ENCODE results near the gene THY1.
A peak's percentile ranks its signal among the peaks of the same experiment; 100 is the strongest.
"Not testable (repeated sequence)": the region's sequence is repeated elsewhere in the genome, so short reads cannot be mapped to it uniquely, and the experiment has no call there.

THY1 gene

GRCh38 chr11:119418759-119419158 is 4.2 kb downstream of the THY1 start:
- DNase-seq, result no peak

GRCh38 chr11:119417726-119418540 is 5.0 kb downstream of the THY1 start:
- DNase-seq, result peak in 2 of 51 donors; percentile 7 to 62

DNA sequence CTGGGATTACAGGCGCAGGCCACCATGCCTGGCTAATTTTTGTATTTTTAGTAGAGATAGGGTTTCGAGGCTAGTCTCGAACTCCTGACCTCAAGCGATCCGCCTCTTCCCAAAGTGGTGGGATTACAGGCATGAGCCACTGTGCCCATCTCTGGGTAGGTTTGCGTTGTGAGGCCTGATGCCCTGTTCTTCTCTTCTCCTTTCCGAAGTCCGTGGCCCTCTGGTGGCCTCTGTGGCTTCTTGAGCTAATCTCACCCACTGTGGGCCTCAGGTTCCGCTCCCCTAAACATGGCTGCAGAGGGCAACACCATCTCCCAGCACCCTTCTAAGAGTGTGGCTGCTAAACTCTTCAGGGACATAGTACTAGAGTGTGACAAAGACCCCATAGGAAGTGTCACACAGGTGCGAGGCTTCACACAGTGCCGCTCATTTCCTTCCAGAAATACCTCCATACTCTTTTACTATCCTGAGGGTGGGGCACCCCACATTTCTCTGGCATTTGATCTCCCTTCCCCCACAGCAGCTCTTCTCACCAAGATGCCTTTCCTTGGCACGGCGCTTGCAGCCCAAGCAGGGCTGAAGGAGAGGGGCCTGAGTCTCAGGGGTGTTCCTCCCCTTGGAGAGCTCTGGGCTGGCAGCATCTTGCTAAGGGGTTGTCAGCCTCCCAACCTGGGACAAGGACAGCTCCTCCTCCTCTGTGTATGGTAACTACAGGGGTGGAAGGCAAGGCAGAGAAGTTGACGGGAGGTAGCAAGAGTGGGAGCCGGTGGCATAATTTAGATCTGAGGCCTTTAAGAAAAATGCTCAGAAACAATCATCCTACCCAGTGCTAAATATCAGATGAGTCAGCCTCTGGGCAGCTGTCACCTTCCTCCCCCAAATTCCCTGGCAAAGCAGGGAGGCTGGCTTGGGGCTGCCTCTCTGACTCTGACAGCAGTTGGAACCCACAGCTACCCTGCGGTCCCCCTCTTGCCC is 6.1 kb downstream of the THY1 start:
- peak in 2 of 51 donors; percentile 74 to 77 for DNase-seq

- DNase-seq, result no peak
Measured at GRCh38 chr11:119415966-119416365, 7.0 kb downstream of the THY1 start.

GRCh38 chr11:119415517-119415916 is 7.5 kb downstream of the THY1 start:
- no peak for DNase-seq

DNA sequence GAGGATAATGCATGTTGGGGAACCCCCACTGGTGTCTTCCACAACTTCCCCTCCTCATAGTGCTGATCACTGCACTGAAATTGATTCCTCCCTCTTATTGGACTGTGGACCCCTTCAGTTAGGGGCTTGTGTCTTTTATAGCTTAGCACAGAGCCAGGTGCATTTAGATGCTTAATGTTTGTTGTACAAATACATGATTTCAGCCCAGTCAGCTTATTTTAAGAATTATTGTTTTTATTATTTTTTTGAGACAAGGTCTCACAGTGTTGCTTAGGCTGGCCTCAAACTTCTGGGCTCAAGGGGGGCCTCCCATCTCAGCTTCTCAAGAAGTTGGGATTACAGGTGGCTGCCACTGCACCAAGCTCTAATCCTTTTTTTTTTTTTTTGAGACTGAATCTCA is 8.2 kb downstream of the THY1 start:
- DNase-seq, result no peak

- no peak for DNase-seq
Measured at GRCh38 chr11:119414321-119414720, 8.7 kb downstream of the THY1 start.

- DNase-seq, result no peak
Measured at GRCh38 chr11:119412072-119412471, 10.9 kb downstream of the THY1 start.

DNA sequence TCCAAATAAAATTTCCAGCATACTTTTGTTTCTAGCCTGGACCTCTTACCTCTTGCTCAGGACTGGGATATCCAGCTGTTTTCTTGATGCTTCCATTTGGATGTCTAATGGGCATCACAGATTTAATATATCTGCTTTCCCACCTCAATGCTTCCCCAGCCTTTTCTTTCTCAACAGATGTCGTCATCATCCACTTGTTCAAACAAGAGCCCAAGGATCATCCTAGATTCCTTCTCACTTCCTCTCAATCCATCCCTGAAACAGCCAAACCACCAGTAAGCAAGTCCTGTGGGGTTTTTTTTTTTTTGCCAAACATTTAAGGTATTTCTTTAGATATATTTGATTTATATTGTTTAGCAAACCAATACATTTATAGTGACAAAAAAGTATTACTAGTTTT is 12.5 kb downstream of the THY1 start:
- no peak for DNase-seq

DNA sequence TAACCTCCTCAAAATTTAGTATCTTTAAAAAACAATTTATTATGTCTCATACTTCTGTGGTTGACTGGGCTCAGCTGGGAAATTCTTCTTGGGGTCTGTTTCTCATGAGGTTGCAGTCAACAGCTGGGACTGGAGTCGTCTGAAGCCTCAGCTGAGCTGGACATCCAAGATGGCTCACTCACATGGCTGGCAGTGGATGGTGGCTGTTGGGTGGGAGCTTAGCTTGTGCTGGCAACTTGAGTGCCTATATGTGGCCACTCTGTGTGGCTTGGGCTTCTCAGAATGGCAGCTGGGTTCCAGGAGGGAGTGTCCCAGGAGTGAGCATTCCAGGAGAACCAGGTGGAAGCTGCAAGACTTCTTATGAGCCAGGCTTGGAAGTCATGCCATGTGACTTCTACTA is 13.2 kb downstream of the THY1 start:
- no peak for DNase-seq

- DNase-seq, result no peak
Measured at GRCh38 chr11:119406005-119406404, 17.0 kb downstream of the THY1 start.

GRCh38 chr11:119405448-119405847 is 17.5 kb downstream of the THY1 start:
- DNase-seq, result not testable (repeated sequence)

DNA sequence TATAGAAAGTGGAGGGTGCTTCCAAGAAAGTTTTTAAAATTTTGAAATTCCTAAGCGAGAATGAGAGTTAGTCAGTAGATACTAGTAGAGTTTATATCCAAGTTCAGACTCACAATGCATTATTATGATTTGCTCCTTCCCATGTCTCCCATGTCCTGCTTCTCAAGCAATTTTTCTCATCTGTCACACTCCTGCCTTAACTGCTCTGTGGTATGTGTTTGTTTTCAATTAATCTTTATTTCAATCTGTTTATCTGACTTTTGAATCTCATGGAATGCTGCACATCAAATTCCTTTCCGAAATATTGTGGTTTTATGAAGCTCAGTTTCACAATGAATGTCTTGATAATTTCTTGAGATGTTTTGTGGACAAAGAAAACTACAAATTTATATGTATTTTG is 18.1 kb downstream of the THY1 start:
- DNase-seq, result no peak

- DNase-seq, result no peak
Measured at GRCh38 chr11:119403021-119403420, 20.0 kb downstream of the THY1 start.

- DNase-seq, result no peak
Measured at GRCh38 chr11:119402470-119402869, 20.5 kb downstream of the THY1 start.

DNA sequence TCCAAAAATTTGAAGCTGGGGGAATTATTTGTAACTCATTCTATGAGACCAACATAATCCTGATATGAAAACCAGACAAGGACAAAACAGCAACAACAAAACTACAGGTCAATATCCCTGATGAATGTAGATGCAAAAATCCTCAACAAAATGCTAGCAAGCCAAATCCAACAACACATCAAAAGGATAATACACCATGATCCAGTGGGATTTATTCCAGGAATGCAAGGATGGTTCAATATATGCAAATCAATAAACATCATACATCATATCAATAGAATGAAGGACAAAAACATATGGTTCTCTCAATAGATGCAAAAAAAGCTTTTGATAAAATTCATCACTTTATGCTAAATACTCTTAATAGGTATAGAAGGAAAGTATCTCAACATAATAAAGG is 22.1 kb downstream of the THY1 start:
- no peak for DNase-seq

GRCh38 chr11:119397740-119398139 is 25.2 kb downstream of the THY1 start:
- no peak for DNase-seq

- no peak for DNase-seq
Measured at GRCh38 chr11:119396835-119397234, 26.1 kb downstream of the THY1 start.

DNA sequence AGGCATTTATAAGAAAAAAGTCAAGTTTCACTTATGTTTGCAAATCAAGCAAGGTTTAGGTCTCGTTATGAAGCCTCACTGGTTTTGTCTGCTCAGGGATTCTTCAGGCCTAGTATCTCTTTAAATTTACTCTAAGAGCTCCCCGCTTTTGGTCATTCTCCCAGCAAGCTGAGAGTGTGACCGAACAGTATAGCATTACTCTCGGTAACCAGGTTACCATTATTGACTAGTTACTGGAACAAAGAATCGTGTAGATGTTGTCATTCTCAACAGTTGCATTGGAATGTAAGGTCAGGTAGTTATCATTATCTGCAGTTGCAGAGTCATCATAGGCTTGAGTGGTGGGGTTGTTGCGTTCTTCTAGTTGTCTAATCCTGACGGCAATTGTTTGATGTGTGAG is 31.7 kb downstream of the THY1 start:
- DNase-seq, result no peak

DNA sequence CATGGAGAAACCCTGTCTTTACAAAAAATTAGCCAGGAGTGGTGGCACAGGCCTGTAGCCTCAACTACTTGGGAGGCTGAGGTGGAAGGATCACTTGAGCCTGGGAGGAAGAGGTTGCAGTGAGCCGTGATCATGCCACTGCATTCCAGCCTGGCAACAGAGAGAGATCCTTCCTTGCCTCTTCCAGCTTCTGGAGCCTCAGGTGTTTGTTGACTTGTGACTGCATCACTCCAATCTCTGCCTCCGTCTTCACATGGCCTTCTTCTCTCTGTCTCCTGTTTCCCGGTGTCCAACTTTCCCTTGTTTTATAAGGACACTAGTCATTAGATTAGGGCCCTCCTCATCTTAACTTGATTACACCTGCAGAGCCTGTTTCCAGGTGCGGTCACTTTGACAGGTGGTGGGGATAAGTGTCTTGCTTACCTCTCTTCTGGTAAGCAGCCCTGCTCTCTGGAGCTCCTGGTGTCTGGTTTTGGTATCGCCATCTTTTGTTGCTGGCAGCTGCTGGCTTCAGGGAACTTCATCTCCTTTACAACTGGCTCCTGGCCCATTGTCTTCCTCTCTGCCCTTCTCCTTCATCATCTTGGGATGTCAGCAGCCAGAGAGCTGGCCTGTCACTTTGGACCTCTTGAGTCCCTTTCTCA is 33.2 kb downstream of the THY1 start:
- no peak for DNase-seq

- no peak for DNase-seq
Measured at GRCh38 chr11:119388103-119388502, 34.9 kb downstream of the THY1 start.

DNA sequence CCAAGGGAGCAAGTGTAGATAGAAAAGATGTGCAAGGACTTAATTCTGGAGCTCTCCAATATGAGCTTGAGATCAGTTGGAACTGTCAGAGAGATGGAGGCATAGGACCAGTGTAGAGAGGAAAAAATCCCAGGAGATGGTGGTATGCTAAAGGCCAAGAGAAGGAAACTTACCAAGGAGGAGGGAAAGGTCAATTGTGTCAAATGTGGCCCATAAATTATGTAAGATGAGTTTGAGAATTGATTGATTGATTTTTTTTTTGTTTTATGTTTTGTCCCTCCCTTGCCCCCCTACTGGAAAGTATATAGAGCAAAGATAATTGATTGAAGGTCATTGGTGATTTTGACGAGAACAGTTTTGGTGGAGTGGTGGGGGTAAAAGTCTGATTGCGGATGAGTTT is 38.6 kb downstream of the THY1 start:
- DNase-seq, result no peak
